Measurements from ENCODE around the gene RGS9BP. TPM values are rescaled to one million over a fixed set of nuclear protein-coding genes. Genes with fewer than 3 reads are reported as not detected.
"Not testable (repeated sequence)": the region's sequence is repeated elsewhere in the genome, so short reads cannot be mapped to it uniquely, and the experiment has no call there.

Gene RGS9BP
- total RNA-seq, 4 donors from 2014 or later = 1.5 to 5.5 (median 3.9) TPM

DNA sequence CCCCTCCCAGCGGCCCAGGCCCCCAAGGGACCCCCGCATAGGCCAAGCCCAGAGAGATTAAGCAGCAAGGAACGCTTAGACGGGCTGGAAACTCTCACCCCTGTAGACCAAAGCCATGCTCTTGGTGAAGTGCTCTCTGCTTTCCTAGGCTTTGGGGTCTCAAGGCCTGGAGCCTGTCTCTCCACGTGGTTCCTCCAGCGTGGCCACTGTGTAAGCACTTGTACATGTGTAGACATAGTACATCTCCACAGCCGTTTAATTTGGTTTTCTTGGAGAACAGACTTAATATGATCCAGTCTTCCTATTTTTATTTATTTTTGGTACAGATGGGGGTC lies 17.0 kb downstream of the RGS9BP start:
- no peaks in the 10 kb centered on the region for H3K9me3 ChIP-seq
- H3K36me3 ChIP-seq = peaks cover 0 to 6% (median 0%) of the 10 kb centered on the region in 4 donors
- TF ChIP-seq EP300 (IDR thresholded peaks at IDR 0.05) (no peak), POLR2AphosphoS5 (IDR thresholded peaks at IDR 0.05) (no peak), POLR2A (IDR thresholded peaks at IDR 0.05; ENCODE audit: low read depth) (no peak), CTCF (IDR thresholded peaks at IDR 0.05) (no peak)
- DNase-seq (ENCODE audit: extremely low spot score) = no peak
- peaks cover 33 to 61% (median 56%) of the 10 kb centered on the region in 4 donors for H3K4me1 ChIP-seq
- no peaks in the 10 kb centered on the region for H3K27me3 ChIP-seq
- WGBS = 58% methylated on average over 3 of the region's 7 CpGs
- H3K4me3 ChIP-seq = peak overlapping the region; percentile 72 to 90 (median 88)
- intact Hi-C loops (cut with DNase I) = no loop called here
- peak overlapping the region; percentile 79 to 93 (median 86) for H3K27ac ChIP-seq (replicated peaks in 1 of 4)

GRCh38 chr19:32693151-32694108 lies 17.8 kb downstream of the RGS9BP start:
- peaks cover 33 to 61% (median 56%) of the 10 kb centered on the region in 4 donors for H3K4me1 ChIP-seq
- H3K9me3 ChIP-seq; DNase-seq (ENCODE audit: extremely low spot score); intact Hi-C loops (cut with DNase I); H3K27me3 ChIP-seq; H3K36me3 ChIP-seq; H3K27ac ChIP-seq (replicated peaks in 1 of 4): not testable (repeated sequence)
- WGBS = 89% methylated on average over 17 of the region's 20 CpGs
- H3K4me3 ChIP-seq = peak overlapping the region; percentile 72 to 90 (median 88)

- 91% methylated on average over 2 of the region's 2 CpGs for WGBS
These were observed 18.7 kb downstream of the RGS9BP start for GRCh38 chr19:32694316-32694715.

GRCh38 chr19:32694851-32695250 lies 19.2 kb downstream of the RGS9BP start:
- 51% methylated on average over 2 of the region's 2 CpGs for WGBS
- peaks cover 6 to 18% (median 17%) of the 10 kb centered on the region in 4 donors for H3K36me3 ChIP-seq
- H3K4me1 ChIP-seq = peaks cover 33 to 61% (median 56%) of the 10 kb centered on the region in 4 donors
- H3K27me3 ChIP-seq; intact Hi-C loops (cut with DNase I); H3K9me3 ChIP-seq; H3K27ac ChIP-seq (replicated peaks in 1 of 4); H3K4me3 ChIP-seq; DNase-seq (ENCODE audit: extremely low spot score): not testable (repeated sequence)

More at GRCh38 chr19:32694316-32694715, 18.7 kb downstream of the RGS9BP start:
- H3K9me3 ChIP-seq; intact Hi-C loops (cut with DNase I); H3K27me3 ChIP-seq; H3K27ac ChIP-seq (replicated peaks in 1 of 4); DNase-seq (ENCODE audit: extremely low spot score): not testable (repeated sequence)
- Histone ChIP-seq H3K4me3 (peak overlapping the region in 1 of 4 donors; percentile 89), H3K4me1 (peaks cover 33 to 61% (median 56%) of the 10 kb centered on the region in 4 donors), H3K36me3 (peaks cover 3 to 14% (median 11%) of the 10 kb centered on the region in 4 donors)

DNA sequence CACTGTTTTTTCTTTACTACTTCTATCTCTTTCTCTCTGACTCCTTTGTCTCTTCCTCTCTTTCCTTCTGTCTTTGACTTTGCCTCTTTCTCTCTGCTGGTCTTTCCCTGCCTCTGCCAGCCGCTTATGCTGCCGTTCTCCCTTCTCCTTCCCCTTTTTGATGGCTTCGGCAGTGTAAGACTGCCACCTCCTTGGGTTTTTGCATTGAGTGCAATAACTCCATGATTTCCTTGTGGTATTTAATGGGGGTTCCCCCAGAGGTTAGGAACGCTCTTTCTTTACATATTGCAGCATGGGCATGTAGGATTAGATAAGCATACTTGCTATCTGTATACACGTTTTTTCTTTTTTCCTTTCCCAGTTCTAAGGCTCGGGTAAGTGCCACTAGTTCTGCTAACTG lies 19.9 kb downstream of the RGS9BP start:
- intact Hi-C loops (cut with DNase I); H3K27me3 ChIP-seq; H3K9me3 ChIP-seq; H3K4me3 ChIP-seq; DNase-seq (ENCODE audit: extremely low spot score); H3K27ac ChIP-seq (replicated peaks in 1 of 4): not testable (repeated sequence)
- H3K4me1 ChIP-seq = peaks cover 33 to 60% (median 55%) of the 10 kb centered on the region in 4 donors
- WGBS = 65% methylated on average over 6 of the region's 6 CpGs
- peaks cover 6 to 24% (median 23%) of the 10 kb centered on the region in 4 donors for H3K36me3 ChIP-seq

- Histone ChIP-seq H3K4me1 (peaks cover 28 to 50% (median 47%) of the 10 kb centered on the region in 4 donors), H3K36me3 (peaks cover 6 to 25% (median 25%) of the 10 kb centered on the region in 4 donors)
- intact Hi-C loops (cut with DNase I); DNase-seq (ENCODE audit: extremely low spot score); H3K9me3 ChIP-seq; H3K27me3 ChIP-seq; H3K27ac ChIP-seq (replicated peaks in 1 of 4); H3K4me3 ChIP-seq: not testable (repeated sequence)
- 92% methylated on average over 3 of the region's 3 CpGs for WGBS
These were observed 21.1 kb downstream of the RGS9BP start for GRCh38 chr19:32696771-32697170.

DNA sequence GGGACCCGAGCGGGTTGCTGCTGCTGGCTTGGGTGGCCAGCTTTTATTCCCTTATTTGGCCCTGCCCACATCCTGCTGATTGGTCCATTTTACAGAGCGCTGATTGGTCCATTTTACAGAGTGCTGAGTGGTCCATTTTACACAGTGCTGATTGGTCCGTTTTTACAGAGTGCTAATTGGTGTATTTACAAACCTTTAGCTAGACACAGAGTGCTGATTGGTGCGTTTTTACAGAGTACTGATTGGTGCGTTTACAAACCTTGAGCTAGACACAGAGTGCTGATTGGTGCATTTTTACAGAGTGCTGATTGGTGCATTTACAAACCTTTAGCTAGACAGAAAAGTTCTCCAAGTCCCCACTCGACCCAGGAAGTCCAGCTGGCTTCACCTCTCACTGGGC lies 24.5 kb downstream of the RGS9BP start:
- DNase-seq (ENCODE audit: extremely low spot score); intact Hi-C loops (cut with DNase I); H3K4me3 ChIP-seq; H3K27ac ChIP-seq (replicated peaks in 1 of 4); H3K27me3 ChIP-seq: not testable (repeated sequence)
- H3K4me1 ChIP-seq = peaks cover 6 to 27% (median 24%) of the 10 kb centered on the region in 4 donors
- peaks cover 9 to 36% (median 32%) of the 10 kb centered on the region in 4 donors for H3K36me3 ChIP-seq
- WGBS = 92% methylated on average over 7 of the region's 7 CpGs
- H3K9me3 ChIP-seq = peaks cover 0 to 12% (median 10%) of the 10 kb centered on the region in 4 donors

Measured in esophagus muscularis mucosa (tissue), 4 donors.